Measurements from ENCODE around the gene ATP2B2.

The ATP2B2 gene

GRCh38 chr3:10455545-10455914 lies 49.9 kb downstream of the ATP2B2 start:
- Histone ChIP-seq H3K4me3 (ENCODE audit: low read depth, low read length) (no peak overlapping the region), H3K27ac (ENCODE audit: extremely low read depth, low read depth, low read length) (no peak overlapping the region), H3K4me1 (ENCODE audit: control insufficient read depth, insufficient read depth, low read length) (no peaks in the 10 kb centered on the region), H3K9me3 (ENCODE audit: control insufficient read depth, insufficient read depth, low read depth, low read length) (no peaks in the 10 kb centered on the region), H3K36me3 (ENCODE audit: control insufficient read depth in 2 of 2, insufficient read depth in 1 of 2, low read length in 2 of 2) (no peaks in the 10 kb centered on the region)
- POLR2A ChIA-PET, result no interaction called here
- CTCF ChIA-PET, result no interaction called here
- no peak for TF ChIP-seq KLF16 (tag by site-specific recombination; IDR thresholded peaks at IDR 0.05)
- TF ChIP-seq TCF7L2 (IDR thresholded peaks at IDR 0.05; ENCODE audit: borderline replicate concordance, low read depth, low read length), result no peak
- no peak for TF ChIP-seq KLF17 (tag by site-specific recombination; IDR thresholded peaks at IDR 0.05)
- no peak for TF ChIP-seq ZSCAN16 (tag by site-specific recombination; IDR thresholded peaks at IDR 0.05)

DNA sequence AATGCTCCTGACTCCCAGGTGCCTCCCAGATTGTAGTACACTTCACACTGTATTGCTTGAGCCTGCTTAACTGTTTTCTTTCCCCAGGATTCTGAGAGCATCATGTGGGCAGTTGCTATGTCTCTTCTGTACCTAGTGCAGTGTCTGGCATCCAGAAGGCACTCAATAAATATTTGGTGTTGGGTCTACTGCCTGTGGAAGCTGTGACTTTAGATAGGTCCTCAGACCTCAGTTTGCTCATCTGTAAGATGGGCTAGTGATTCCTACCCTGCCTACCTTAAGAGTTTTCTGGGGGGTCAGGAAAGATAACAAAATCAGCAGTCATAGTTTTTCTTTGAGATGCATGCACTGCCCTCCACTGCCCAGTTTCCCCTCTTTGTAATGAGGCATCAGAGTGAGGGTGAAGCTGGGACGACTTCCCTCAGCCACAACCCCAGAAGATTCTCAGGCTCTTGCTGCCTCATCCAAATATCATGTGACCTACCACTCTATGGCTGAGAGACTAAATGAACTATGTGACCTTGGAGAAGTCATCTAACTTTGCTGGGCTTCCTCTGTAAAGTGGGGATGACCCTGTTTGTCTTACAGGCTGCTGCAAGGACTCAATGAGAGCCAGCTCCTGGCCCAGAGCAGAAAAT lies 50.4 kb downstream of the ATP2B2 start:
- ChIA-PET POLR2A (no interaction called here), CTCF (no interaction called here)
- Histone ChIP-seq H3K9me3 (ENCODE audit: control insufficient read depth, insufficient read depth, low read depth, low read length) (no peaks in the 10 kb centered on the region), H3K27ac (ENCODE audit: extremely low read depth, low read depth, low read length) (no peak overlapping the region), H3K4me1 (ENCODE audit: control insufficient read depth, insufficient read depth, low read length) (no peaks in the 10 kb centered on the region), H3K4me3 (ENCODE audit: low read depth, low read length) (no peak overlapping the region), H3K36me3 (ENCODE audit: control insufficient read depth in 2 of 2, insufficient read depth in 1 of 2, low read length in 2 of 2) (no peaks in the 10 kb centered on the region)
- TF ChIP-seq ZNF677 (tag by site-specific recombination; IDR thresholded peaks at IDR 0.05) (no peak), ZNF571 (tag by site-specific recombination; IDR thresholded peaks at IDR 0.05) (no peak), PBX3 (CRISPR knock-in tag; IDR thresholded peaks at IDR 0.05) (no peak), ZNF223 (tag by site-specific recombination; IDR thresholded peaks at IDR 0.05) (no peak), ZNF214 (tag by site-specific recombination; IDR thresholded peaks at IDR 0.05; ENCODE audit: borderline replicate concordance) (no peak), ZFHX2 (tag by site-specific recombination; conservative IDR thresholded peaks at IDR 0.05) (no peak), HOXA7 (CRISPR knock-in tag; IDR thresholded peaks at IDR 0.05; ENCODE audit: borderline replicate concordance) (no peak), ZNF184 (tag by site-specific recombination; IDR thresholded peaks at IDR 0.05) (no peak), MEIS1 (CRISPR knock-in tag; IDR thresholded peaks at IDR 0.05; ENCODE audit: borderline replicate concordance) (no peak), ZNF366 (tag by site-specific recombination; conservative IDR thresholded peaks at IDR 0.05) (no peak)
- TF ChIP-seq, protein P1, sequence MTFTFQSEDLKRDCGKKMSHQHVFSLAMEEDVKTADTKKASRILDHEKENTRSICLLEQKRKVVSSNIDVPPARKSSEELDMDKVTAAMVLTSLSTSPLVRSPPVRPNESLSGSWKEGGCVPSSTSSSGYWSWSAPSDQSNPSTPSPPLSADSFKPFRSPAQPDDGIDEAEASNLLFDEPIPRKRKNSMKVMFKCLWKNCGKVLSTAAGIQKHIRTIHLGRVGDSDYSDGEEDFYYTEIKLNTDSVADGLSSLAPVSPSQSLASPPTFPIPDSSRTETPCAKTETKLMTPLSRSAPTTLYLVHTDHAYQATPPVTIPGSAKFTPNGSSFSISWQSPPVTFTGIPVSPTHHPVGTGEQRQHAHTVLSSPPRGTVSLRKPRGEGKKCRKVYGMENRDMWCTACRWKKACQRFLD (tag by site-specific recombination; IDR thresholded peaks at IDR 0.05), result no peak
- TF ChIP-seq, protein P2, sequence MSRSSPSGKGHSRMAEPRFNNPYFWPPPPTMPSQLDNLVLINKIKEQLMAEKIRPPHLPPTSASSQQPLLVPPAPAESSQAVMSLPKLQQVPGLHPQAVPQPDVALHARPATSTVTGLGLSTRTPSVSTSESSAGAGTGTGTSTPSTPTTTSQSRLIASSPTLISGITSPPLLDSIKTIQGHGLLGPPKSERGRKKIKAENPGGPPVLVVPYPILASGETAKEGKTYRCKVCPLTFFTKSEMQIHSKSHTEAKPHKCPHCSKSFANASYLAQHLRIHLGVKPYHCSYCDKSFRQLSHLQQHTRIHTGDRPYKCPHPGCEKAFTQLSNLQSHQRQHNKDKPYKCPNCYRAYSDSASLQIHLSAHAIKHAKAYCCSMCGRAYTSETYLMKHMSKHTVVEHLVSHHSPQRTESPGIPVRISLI (tag by site-specific recombination; IDR thresholded peaks at IDR 0.05), result no peak

DNA sequence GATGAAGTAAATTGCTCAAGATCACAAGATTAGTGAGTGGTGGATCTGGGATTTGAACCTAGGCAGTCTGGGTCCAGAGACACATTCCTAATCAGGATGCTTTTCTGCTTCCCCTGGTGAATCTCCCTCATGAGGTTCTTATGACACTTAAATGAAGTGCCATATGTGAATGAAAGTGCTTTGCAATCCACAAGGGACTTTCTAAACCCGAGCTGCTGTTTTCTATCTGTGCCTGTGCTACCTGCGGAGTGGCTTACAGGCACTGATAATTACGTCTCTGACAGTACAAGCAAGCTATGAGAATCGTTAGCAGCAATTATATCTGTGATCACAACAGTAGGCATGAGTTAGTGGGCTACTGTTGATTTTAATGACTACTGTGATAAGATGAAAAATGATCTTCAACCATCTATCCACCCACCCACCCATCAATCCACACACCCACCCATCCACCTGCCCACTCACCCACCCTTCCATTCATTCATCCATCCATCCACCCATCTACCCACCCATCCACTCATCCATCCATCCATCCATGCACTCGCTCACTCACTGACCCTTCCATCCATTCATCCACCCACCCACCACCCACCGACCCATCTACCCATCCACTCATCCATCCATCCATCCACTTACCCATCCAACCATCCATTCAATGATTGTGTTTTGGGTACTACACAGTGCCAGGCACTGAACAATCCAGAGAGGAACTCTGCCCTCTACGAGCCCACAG lies 51.8 kb downstream of the ATP2B2 start:
- H3K4me1 ChIP-seq (ENCODE audit: control insufficient read depth, insufficient read depth, low read length), result no peaks in the 10 kb centered on the region
- H3K36me3 ChIP-seq (ENCODE audit: control insufficient read depth in 2 of 2, insufficient read depth in 1 of 2, low read length in 2 of 2), result no peaks in the 10 kb centered on the region
- H3K4me3 ChIP-seq (ENCODE audit: low read depth, low read length), result no peak overlapping the region
- no peaks in the 10 kb centered on the region for H3K9me3 ChIP-seq (ENCODE audit: control insufficient read depth, insufficient read depth, low read depth, low read length)
- no peak overlapping the region for H3K27ac ChIP-seq (ENCODE audit: extremely low read depth, low read depth, low read length)
- CTCF ChIA-PET, result no interaction called here
- TF ChIP-seq ZFHX2 (tag by site-specific recombination; conservative IDR thresholded peaks at IDR 0.05), result peak; percentile 99
- TF ChIP-seq ZNF366 (tag by site-specific recombination; conservative IDR thresholded peaks at IDR 0.05), result peak; percentile 66
- no peak for TF ChIP-seq ZBTB10 (tag by site-specific recombination; IDR thresholded peaks at IDR 0.05)
- TF ChIP-seq EGR2 (tag by site-specific recombination; IDR thresholded peaks at IDR 0.05; ENCODE audit: low read depth), result peak; percentile 100
- TF ChIP-seq ZNF114 (tag by site-specific recombination; IDR thresholded peaks at IDR 0.05), result 0 out of 2 replicates have a peak, but pooled peaks have one; percentile 74
- no peak for TF ChIP-seq ZNF423 (tag by site-specific recombination; IDR thresholded peaks at IDR 0.05)
- POLR2A ChIA-PET, result no interaction called here
